ENCODE results near the gene AMY1A.
"Not testable (repeated sequence)": the region's sequence is repeated elsewhere in the genome, so short reads cannot be mapped to it uniquely, and the experiment has no call there.

GRCh38 chr1:103710381-103710780, 54.8 kb downstream of the AMY1A start:
- TF ChIP-seq CTCF (conservative IDR thresholded peaks at IDR 0.05 in 1 of 2, IDR thresholded peaks at IDR 0.05 in 1 of 2; ENCODE audit: low read depth in 1 of 2, low read length in 2 of 2); EZH2 (IDR thresholded peaks at IDR 0.05; ENCODE audit: low read length, missing control alignments): not testable (repeated sequence)
